Measurements from ENCODE around the gene CALHM3.

DNA sequence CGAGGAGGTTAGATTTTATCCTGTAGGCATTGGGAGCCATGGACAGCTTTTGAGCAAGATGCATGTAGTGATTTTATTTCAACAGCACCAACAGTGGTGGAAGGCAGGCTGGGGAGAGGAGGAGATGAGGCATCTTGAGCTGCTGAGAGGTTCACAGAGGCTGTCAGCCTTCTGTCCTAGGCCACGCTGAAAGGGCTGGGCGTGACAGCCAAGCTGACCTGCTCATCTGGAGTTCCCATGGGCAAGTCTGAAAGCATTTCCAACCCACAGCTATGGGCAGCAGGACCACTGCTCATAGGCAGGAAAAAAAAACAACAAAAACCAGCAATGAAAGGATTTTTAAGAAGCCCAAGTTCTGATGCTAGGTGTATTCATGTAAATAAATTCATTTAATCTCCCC lies 22.1 kb upstream of the CALHM3 start:
- TF ChIP-seq ZNF416 (CRISPR knock-in tag; IDR thresholded peaks at IDR 0.05), result no peak
- TF ChIP-seq ELF4 (CRISPR knock-in tag; IDR thresholded peaks at IDR 0.05; ENCODE audit: low read depth), result no peak
- TF ChIP-seq, protein P1, sequence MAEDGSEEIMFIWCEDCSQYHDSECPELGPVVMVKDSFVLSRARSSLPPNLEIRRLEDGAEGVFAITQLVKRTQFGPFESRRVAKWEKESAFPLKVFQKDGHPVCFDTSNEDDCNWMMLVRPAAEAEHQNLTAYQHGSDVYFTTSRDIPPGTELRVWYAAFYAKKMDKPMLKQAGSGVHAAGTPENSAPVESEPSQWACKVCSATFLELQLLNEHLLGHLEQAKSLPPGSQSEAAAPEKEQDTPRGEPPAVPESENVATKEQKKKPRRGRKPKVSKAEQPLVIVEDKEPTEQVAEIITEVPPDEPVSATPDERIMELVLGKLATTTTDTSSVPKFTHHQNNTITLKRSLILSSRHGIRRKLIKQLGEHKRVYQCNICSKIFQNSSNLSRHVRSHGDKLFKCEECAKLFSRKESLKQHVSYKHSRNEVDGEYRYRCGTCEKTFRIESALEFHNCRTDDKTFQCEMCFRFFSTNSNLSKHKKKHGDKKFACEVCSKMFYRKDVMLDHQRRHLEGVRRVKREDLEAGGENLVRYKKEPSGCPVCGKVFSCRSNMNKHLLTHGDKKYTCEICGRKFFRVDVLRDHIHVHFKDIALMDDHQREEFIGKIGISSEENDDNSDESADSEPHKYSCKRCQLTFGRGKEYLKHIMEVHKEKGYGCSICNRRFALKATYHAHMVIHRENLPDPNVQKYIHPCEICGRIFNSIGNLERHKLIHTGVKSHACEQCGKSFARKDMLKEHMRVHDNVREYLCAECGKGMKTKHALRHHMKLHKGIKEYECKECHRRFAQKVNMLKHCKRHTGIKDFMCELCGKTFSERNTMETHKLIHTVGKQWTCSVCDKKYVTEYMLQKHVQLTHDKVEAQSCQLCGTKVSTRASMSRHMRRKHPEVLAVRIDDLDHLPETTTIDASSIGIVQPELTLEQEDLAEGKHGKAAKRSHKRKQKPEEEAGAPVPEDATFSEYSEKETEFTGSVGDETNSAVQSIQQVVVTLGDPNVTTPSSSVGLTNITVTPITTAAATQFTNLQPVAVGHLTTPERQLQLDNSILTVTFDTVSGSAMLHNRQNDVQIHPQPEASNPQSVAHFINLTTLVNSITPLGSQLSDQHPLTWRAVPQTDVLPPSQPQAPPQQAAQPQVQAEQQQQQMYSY (CRISPR knock-in tag; IDR thresholded peaks at IDR 0.05), result no peak
- TF ChIP-seq, protein P2, sequence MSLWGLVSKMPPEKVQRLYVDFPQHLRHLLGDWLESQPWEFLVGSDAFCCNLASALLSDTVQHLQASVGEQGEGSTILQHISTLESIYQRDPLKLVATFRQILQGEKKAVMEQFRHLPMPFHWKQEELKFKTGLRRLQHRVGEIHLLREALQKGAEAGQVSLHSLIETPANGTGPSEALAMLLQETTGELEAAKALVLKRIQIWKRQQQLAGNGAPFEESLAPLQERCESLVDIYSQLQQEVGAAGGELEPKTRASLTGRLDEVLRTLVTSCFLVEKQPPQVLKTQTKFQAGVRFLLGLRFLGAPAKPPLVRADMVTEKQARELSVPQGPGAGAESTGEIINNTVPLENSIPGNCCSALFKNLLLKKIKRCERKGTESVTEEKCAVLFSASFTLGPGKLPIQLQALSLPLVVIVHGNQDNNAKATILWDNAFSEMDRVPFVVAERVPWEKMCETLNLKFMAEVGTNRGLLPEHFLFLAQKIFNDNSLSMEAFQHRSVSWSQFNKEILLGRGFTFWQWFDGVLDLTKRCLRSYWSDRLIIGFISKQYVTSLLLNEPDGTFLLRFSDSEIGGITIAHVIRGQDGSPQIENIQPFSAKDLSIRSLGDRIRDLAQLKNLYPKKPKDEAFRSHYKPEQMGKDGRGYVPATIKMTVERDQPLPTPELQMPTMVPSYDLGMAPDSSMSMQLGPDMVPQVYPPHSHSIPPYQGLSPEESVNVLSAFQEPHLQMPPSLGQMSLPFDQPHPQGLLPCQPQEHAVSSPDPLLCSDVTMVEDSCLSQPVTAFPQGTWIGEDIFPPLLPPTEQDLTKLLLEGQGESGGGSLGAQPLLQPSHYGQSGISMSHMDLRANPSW (CRISPR knock-in tag; conservative IDR thresholded peaks at IDR 0.05; ENCODE audit: low read depth), result no peak
- TF ChIP-seq, protein P3, sequence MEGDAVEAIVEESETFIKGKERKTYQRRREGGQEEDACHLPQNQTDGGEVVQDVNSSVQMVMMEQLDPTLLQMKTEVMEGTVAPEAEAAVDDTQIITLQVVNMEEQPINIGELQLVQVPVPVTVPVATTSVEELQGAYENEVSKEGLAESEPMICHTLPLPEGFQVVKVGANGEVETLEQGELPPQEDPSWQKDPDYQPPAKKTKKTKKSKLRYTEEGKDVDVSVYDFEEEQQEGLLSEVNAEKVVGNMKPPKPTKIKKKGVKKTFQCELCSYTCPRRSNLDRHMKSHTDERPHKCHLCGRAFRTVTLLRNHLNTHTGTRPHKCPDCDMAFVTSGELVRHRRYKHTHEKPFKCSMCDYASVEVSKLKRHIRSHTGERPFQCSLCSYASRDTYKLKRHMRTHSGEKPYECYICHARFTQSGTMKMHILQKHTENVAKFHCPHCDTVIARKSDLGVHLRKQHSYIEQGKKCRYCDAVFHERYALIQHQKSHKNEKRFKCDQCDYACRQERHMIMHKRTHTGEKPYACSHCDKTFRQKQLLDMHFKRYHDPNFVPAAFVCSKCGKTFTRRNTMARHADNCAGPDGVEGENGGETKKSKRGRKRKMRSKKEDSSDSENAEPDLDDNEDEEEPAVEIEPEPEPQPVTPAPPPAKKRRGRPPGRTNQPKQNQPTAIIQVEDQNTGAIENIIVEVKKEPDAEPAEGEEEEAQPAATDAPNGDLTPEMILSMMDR (IDR thresholded peaks at IDR 0.05), result no peak
- TF ChIP-seq JUN (CRISPR knock-in tag; IDR thresholded peaks at IDR 0.05), result no peak
- no peak for TF ChIP-seq CBFB (CRISPR knock-in tag; IDR thresholded peaks at IDR 0.05; ENCODE audit: low read depth)
- TF ChIP-seq, protein P4, sequence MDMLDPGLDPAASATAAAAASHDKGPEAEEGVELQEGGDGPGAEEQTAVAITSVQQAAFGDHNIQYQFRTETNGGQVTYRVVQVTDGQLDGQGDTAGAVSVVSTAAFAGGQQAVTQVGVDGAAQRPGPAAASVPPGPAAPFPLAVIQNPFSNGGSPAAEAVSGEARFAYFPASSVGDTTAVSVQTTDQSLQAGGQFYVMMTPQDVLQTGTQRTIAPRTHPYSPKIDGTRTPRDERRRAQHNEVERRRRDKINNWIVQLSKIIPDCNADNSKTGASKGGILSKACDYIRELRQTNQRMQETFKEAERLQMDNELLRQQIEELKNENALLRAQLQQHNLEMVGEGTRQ (CRISPR knock-in tag; IDR thresholded peaks at IDR 0.05), result no peak
- TF ChIP-seq, protein P5, sequence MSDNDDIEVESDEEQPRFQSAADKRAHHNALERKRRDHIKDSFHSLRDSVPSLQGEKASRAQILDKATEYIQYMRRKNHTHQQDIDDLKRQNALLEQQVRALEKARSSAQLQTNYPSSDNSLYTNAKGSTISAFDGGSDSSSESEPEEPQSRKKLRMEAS (CRISPR knock-in tag; IDR thresholded peaks at IDR 0.05), result no peak
- no peak for TF ChIP-seq KAT7 (CRISPR knock-in tag; IDR thresholded peaks at IDR 0.05; ENCODE audit: borderline replicate concordance)
- no peak for TF ChIP-seq CREB1 (CRISPR knock-in tag; IDR thresholded peaks at IDR 0.05)
- TF ChIP-seq, protein P6, sequence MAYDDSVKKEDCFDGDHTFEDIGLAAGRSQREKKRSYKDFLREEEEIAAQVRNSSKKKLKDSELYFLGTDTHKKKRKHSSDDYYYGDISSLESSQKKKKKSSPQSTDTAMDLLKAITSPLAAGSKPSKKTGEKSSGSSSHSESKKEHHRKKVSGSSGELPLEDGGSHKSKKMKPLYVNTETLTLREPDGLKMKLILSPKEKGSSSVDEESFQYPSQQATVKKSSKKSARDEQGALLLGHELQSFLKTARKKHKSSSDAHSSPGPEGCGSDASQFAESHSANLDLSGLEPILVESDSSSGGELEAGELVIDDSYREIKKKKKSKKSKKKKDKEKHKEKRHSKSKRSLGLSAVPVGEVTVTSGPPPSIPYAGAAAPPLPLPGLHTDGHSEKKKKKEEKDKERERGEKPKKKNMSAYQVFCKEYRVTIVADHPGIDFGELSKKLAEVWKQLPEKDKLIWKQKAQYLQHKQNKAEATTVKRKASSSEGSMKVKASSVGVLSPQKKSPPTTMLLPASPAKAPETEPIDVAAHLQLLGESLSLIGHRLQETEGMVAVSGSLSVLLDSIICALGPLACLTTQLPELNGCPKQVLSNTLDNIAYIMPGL (CRISPR knock-in tag; IDR thresholded peaks at IDR 0.05), result no peak

Data from WTC11 (cell line).